SK-N-SH treated with all-trans-retinoic acid at 6 μM for 48 hours (cell line): ENCODE data around the gene MEIS2.

ENCODE experiments used
- ATAC-seq: fragments of 200-7000 bp; cut with Tn5 transposase; 3 replicates; pipeline ENCODE4 v1.9.1; 2020; ENCODE audit warnings: mild to moderate bottlenecking, moderate library complexity
- ARNTL ChIP-seq: fragments of 450-650 bp; formaldehyde crosslinking; IDR thresholded peaks from 2 replicates; pipeline ENCODE4 v1.5.0; 2020; ENCODE audit warnings: low read depth, mild to moderate bottlenecking, moderate library complexity, borderline replicate concordance
- BACH2 ChIP-seq: fragments of 250-450 bp; sonication (Bioruptor Pico); IDR thresholded peaks from 2 replicates; pipeline ENCODE4 v1.9.0; 2021; ENCODE audit warnings: mild to moderate bottlenecking, borderline replicate concordance
- CREB5 ChIP-seq: fragments of 250-450 bp; sonication (Bioruptor Pico); IDR thresholded peaks from 2 replicates; pipeline ENCODE4 v1.5.1; 2020; ENCODE audit warnings: low read depth, mild to moderate bottlenecking, moderate library complexity
- CSDC2 ChIP-seq: fragments of 250-450 bp; sonication (Bioruptor Pico); IDR thresholded peaks from 2 replicates; pipeline ENCODE4 v1.5.0; 2020; ENCODE audit warnings: mild to moderate bottlenecking, moderate library complexity
- CSRNP3 ChIP-seq: fragments of 250-450 bp; sonication (Bioruptor Pico); IDR thresholded peaks from 2 replicates; pipeline ENCODE4 v1.5.1; 2021; ENCODE audit warnings: mild to moderate bottlenecking, moderate library complexity
- ESRRG ChIP-seq: fragments of 250-450 bp; sonication (Bioruptor Pico); IDR thresholded peaks from 2 replicates; pipeline ENCODE4 v1.6.1; 2021; ENCODE audit warnings: mild to moderate bottlenecking
- GLIS3 ChIP-seq: fragments of 250-450 bp; sonication (Bioruptor Pico); IDR thresholded peaks from 2 replicates; pipeline ENCODE4 v1.5.0; 2020; ENCODE audit warnings: mild to moderate bottlenecking, moderate library complexity
- ISL1 ChIP-seq: fragments of 250-450 bp; sonication (Bioruptor Pico); IDR thresholded peaks from 2 replicates; pipeline ENCODE4 v2.1.2; 2022; ENCODE audit warnings: mild to moderate bottlenecking, moderate library complexity
- OSR1 ChIP-seq: fragments of 250-450 bp; sonication (Bioruptor Pico); IDR thresholded peaks from 2 replicates; pipeline ENCODE4 v1.8.0; 2022; ENCODE audit warnings: moderate library complexity, mild to moderate bottlenecking, inconsistent platforms
- PATZ1 ChIP-seq: fragments of 250-450 bp; sonication (Bioruptor Pico); IDR thresholded peaks from 2 replicates; pipeline ENCODE4 v1.8.0; 2020; ENCODE audit warnings: mild to moderate bottlenecking, moderate library complexity, borderline replicate concordance
- POU6F1 ChIP-seq: fragments of 250-450 bp; sonication (Bioruptor Pico); IDR thresholded peaks from 2 replicates; pipeline ENCODE4 v1.8.0; 2021; ENCODE audit warnings: low read depth, mild to moderate bottlenecking, moderate library complexity, borderline replicate concordance
- PPARA ChIP-seq: fragments of 250-450 bp; sonication (Bioruptor Pico); IDR thresholded peaks from 2 replicates; pipeline ENCODE4 v1.5.0; 2020; ENCODE audit warnings: mild to moderate bottlenecking, borderline replicate concordance
- RARB ChIP-seq: fragments of 250-450 bp; sonication (Bioruptor Pico); IDR thresholded peaks from 2 replicates; pipeline ENCODE4 v1.8.0; 2021; ENCODE audit warnings: mild to moderate bottlenecking, moderate library complexity
- SNAI2 ChIP-seq: fragments of 250-450 bp; sonication (Bioruptor Pico); IDR thresholded peaks from 2 replicates; pipeline ENCODE4 v1.5.0; 2020; ENCODE audit warnings: mild to moderate bottlenecking, moderate library complexity
- TCF4 ChIP-seq: fragments of 250-450 bp; sonication (Bioruptor Pico); IDR thresholded peaks from 2 replicates; pipeline ENCODE4 v1.8.0; 2021; ENCODE audit warnings: mild to moderate bottlenecking, moderate library complexity, borderline replicate concordance
- TOX ChIP-seq: fragments of 250-450 bp; sonication (Bioruptor Pico); IDR thresholded peaks from 2 replicates; pipeline ENCODE4 v1.8.0; 2021; ENCODE audit warnings: mild to moderate bottlenecking, moderate library complexity, borderline replicate concordance
- TSHZ2 ChIP-seq: fragments of 250-450 bp; sonication (Bioruptor Pico); IDR thresholded peaks from 2 replicates; pipeline ENCODE4 v1.5.0; 2020; ENCODE audit warnings: mild to moderate bottlenecking, moderate library complexity
- ZC3H10 ChIP-seq: fragments of 250-450 bp; sonication (Bioruptor Pico); IDR thresholded peaks from 2 replicates; pipeline ENCODE4 v1.5.1; 2021; ENCODE audit warnings: mild to moderate bottlenecking, moderate library complexity
- ZFP3 ChIP-seq: fragments of 250-450 bp; sonication (Bioruptor Pico); IDR thresholded peaks from 2 replicates; pipeline ENCODE4 v1.5.0; 2020; ENCODE audit warnings: mild to moderate bottlenecking, moderate library complexity
- ZFP30 ChIP-seq: fragments of 450-650 bp; formaldehyde crosslinking; IDR thresholded peaks from 2 replicates; pipeline ENCODE4 v1.5.0; 2022; ENCODE audit warnings: mild to moderate bottlenecking, moderate library complexity
- ZNF565 ChIP-seq: fragments of 450-650 bp; formaldehyde crosslinking; conservative IDR thresholded peaks from 2 replicates; pipeline ENCODE4 v1.5.0; 2020; ENCODE audit warnings: low read depth, mild to moderate bottlenecking, moderate library complexity
- ZNF70 ChIP-seq: fragments of 450-650 bp; formaldehyde crosslinking; IDR thresholded peaks from 2 replicates; pipeline ENCODE4 v1.5.0; 2020; ENCODE audit warnings: mild to moderate bottlenecking, moderate library complexity
- ZNF8 ChIP-seq: fragments of 450-650 bp; formaldehyde crosslinking; IDR thresholded peaks from 2 replicates; pipeline ENCODE4 v1.5.0; 2020; ENCODE audit warnings: mild to moderate bottlenecking, moderate library complexity

MEIS2 gene

GRCh38 chr15:37077623-37078351, 22.6 kb downstream of the MEIS2 start:
- no peak for ATAC-seq
- TF ChIP-seq CSDC2 (CRISPR knock-in tag) (no peak), TCF4 (0 out of 2 replicates have a peak, but pooled peaks have one; percentile 24)

GRCh38 chr15:37076543-37076942, 23.8 kb downstream of the MEIS2 start:
- ATAC-seq: peak; percentile 1; the same call in 1 of the 3 replicates
- no peak for TF ChIP-seq ESRRG (CRISPR knock-in tag)
- no peak for TF ChIP-seq ZFP3 (CRISPR knock-in tag)
- no peak for TF ChIP-seq GLIS3 (CRISPR knock-in tag)
- no peak for TF ChIP-seq TOX (CRISPR knock-in tag)
- no peak for TF ChIP-seq ZNF565 (CRISPR knock-in tag)
- peak; percentile 67 for TF ChIP-seq ISL1 (CRISPR knock-in tag)
- TF ChIP-seq RARB (CRISPR knock-in tag): 0 out of 2 replicates have a peak, but pooled peaks have one; percentile 5
- no peak for TF ChIP-seq POU6F1 (CRISPR knock-in tag)
- no peak for TF ChIP-seq CSRNP3 (CRISPR knock-in tag)
- TF ChIP-seq TSHZ2 (CRISPR knock-in tag): no peak
- TF ChIP-seq BACH2 (CRISPR knock-in tag): no peak
- no peak for TF ChIP-seq ZNF70
- TF ChIP-seq CREB5: no peak; the same call in 1 of the 2 replicates
- no peak; the same call in 1 of the 2 replicates for TF ChIP-seq PATZ1 (CRISPR knock-in tag)
- no peak for TF ChIP-seq OSR1 (CRISPR knock-in tag)
- no peak for TF ChIP-seq PPARA (CRISPR knock-in tag)
- no peak for TF ChIP-seq ARNTL
- no peak; the same call in 1 of the 2 replicates for TF ChIP-seq ZNF8 (CRISPR knock-in tag)
- TF ChIP-seq TCF4: no peak
- no peak for TF ChIP-seq CSDC2 (CRISPR knock-in tag)
- TF ChIP-seq ZC3H10 (CRISPR knock-in tag): peak; percentile 31; the same call in 1 of the 2 replicates
- TF ChIP-seq ZFP30 (CRISPR knock-in tag): no peak
- TF ChIP-seq SNAI2: no peak
- TF ChIP-seq, all 23 proteins: peak for 3
